Measurements from ENCODE around the gene MAD1L1.

Gene MAD1L1

GRCh38 chr7:1951600-1951999 lies 281.1 kb downstream of the MAD1L1 start:
- Histone ChIP-seq H3K79me2 (ENCODE audit: insufficient read depth, low read depth) (no peaks in the 10 kb centered on the region), H3K4me1 (ENCODE audit: low read depth, poor library complexity, severe bottlenecking) (no peaks in the 10 kb centered on the region), H4K20me1 (ENCODE audit: insufficient read depth) (no peaks in the 10 kb centered on the region), H3K4me3 (IDR thresholded peaks at IDR 0.05; ENCODE audit: insufficient read depth, low read depth, low read length) (no peak overlapping the region), H3K4me2 (no peak overlapping the region), H3K36me3 (ENCODE audit: insufficient read depth) (no peaks in the 10 kb centered on the region), H2AFZ (ENCODE audit: low read depth) (no peak overlapping the region), H3K27ac (no peak overlapping the region), H3K9ac (no peak overlapping the region), H3K27me3 (ENCODE audit: insufficient read depth, low read depth) (no peaks in the 10 kb centered on the region)
- no peak for TF ChIP-seq CTCF (conservative IDR thresholded peaks at IDR 0.05; ENCODE audit: low read depth, low read length)

GRCh38 chr7:1951159-1951536 lies 281.6 kb downstream of the MAD1L1 start:
- Histone ChIP-seq H2AFZ (ENCODE audit: low read depth) (no peak overlapping the region), H3K4me2 (no peak overlapping the region), H3K27ac (no peak overlapping the region), H3K9ac (no peak overlapping the region), H3K36me3 (ENCODE audit: insufficient read depth) (no peaks in the 10 kb centered on the region), H3K79me2 (ENCODE audit: insufficient read depth, low read depth) (no peaks in the 10 kb centered on the region), H3K4me3 (IDR thresholded peaks at IDR 0.05; ENCODE audit: insufficient read depth, low read depth, low read length) (no peak overlapping the region), H4K20me1 (ENCODE audit: insufficient read depth) (no peaks in the 10 kb centered on the region), H3K4me1 (ENCODE audit: low read depth, poor library complexity, severe bottlenecking) (no peaks in the 10 kb centered on the region), H3K27me3 (ENCODE audit: insufficient read depth, low read depth) (no peaks in the 10 kb centered on the region)
- no peak for TF ChIP-seq CTCF (conservative IDR thresholded peaks at IDR 0.05; ENCODE audit: low read depth, low read length)

GRCh38 chr7:1950452-1951158 lies 282.1 kb downstream of the MAD1L1 start:
- TF ChIP-seq CTCF (conservative IDR thresholded peaks at IDR 0.05; ENCODE audit: low read depth, low read length): no peak
- H3K79me2 ChIP-seq (ENCODE audit: insufficient read depth, low read depth): no peaks in the 10 kb centered on the region
- H3K27me3 ChIP-seq (ENCODE audit: insufficient read depth, low read depth): no peaks in the 10 kb centered on the region
- H3K9ac ChIP-seq: no peak overlapping the region
- H4K20me1 ChIP-seq (ENCODE audit: insufficient read depth): no peaks in the 10 kb centered on the region
- no peaks in the 10 kb centered on the region for H3K36me3 ChIP-seq (ENCODE audit: insufficient read depth)
- H2AFZ ChIP-seq (ENCODE audit: low read depth): no peak overlapping the region
- no peak overlapping the region for H3K27ac ChIP-seq
- no peak overlapping the region for H3K4me2 ChIP-seq
- no peaks in the 10 kb centered on the region for H3K4me1 ChIP-seq (ENCODE audit: low read depth, poor library complexity, severe bottlenecking)
- no peak overlapping the region for H3K4me3 ChIP-seq (IDR thresholded peaks at IDR 0.05; ENCODE audit: insufficient read depth, low read depth, low read length)

- no peak overlapping the region for H3K27ac ChIP-seq
- no peaks in the 10 kb centered on the region for H3K36me3 ChIP-seq (ENCODE audit: insufficient read depth)
- H2AFZ ChIP-seq (ENCODE audit: low read depth): no peak overlapping the region
- no peaks in the 10 kb centered on the region for H4K20me1 ChIP-seq (ENCODE audit: insufficient read depth)
- H3K79me2 ChIP-seq (ENCODE audit: insufficient read depth, low read depth): no peaks in the 10 kb centered on the region
- H3K4me1 ChIP-seq (ENCODE audit: low read depth, poor library complexity, severe bottlenecking): no peaks in the 10 kb centered on the region
- no peaks in the 10 kb centered on the region for H3K27me3 ChIP-seq (ENCODE audit: insufficient read depth, low read depth)
- no peak overlapping the region for H3K4me2 ChIP-seq
- H3K9ac ChIP-seq: no peak overlapping the region
- no peak overlapping the region for H3K4me3 ChIP-seq (IDR thresholded peaks at IDR 0.05; ENCODE audit: insufficient read depth, low read depth, low read length)
- TF ChIP-seq CTCF (conservative IDR thresholded peaks at IDR 0.05; ENCODE audit: low read depth, low read length): no peak
These were observed 282.7 kb downstream of the MAD1L1 start for GRCh38 chr7:1950066-1950451.
